ENCODE measurements around the gene RTF2.
"Not testable (repeated sequence)": the region's sequence is repeated elsewhere in the genome, so short reads cannot be mapped to it uniquely, and the experiment has no call there.

RTF2 gene

DNA sequence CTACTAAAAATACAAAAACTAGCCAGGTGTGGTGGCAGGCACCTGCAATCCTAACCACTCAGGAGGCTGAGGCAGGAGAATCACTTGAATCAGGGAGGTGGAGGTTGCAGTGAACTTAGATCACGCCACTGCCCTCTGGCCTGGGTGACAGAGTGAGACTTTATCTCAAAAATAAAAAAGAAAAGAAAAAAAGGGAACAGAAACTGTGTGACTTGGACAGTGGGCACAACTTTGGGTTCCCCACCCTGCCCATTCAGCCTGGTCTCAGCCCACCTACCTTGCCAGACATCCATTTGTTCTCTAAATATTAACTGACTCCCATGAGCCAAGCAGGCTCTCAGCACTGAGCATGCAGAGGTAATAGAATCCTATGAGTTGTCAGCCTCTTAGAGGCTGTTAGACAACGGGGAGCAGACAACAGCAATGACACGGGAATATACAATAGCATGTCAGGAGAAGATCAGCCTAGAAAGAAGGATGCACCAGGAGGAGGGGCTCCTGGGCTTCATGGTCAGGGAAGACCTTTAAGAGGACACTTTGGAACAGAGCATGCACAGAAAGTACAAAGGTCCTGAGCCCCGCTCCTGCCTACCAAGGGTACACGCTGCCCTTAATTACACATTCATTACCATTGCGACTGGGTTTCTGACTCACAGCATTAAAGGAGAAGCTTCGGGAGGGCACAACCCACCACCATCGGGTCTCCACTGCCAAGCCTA is 84.6 kb downstream of the RTF2 start:
- no peak for DNase-seq (ENCODE audit: low read depth)

DNA sequence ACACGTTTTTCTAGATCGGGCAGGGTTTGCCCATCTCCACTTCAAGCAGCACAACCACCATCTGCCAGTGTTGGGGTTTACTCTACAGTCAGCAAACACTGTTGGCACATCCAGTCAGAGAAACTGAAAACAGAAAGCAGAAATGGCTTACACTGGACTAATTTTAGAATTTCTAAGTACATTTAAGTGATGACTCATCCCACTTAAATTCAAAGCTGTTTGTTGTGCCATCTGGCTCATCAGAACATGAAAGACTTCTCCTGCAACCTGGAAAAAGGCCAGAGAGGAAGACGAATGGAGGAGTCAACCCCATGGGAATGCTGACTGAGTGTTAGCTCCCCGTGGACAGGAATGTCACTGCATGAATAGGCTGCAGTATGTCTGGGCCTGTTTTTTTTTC is 86.4 kb downstream of the RTF2 start:
- DNase-seq (ENCODE audit: low read depth), result peak; percentile 68

DNA sequence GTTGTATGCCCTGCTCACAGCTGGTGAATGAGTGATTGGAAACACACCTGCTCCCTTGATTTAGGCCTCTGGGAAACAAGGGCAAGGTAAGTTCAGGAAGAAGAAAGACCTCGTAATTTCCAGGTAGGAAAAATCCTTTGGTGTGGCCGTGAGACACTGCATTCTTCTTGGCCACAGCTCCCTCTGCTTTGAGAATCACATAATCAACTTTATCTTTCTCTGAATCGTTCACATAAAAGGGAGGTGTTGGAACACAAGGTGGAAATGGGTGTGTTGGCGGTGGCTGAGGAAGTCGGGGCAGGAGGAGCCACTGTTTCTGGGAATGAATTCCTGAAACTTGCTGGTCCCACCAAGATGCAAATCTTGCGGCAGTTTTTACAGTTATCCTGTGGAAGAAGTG is 90.5 kb downstream of the RTF2 start:
- DNase-seq (ENCODE audit: low read depth), result no peak

DNA sequence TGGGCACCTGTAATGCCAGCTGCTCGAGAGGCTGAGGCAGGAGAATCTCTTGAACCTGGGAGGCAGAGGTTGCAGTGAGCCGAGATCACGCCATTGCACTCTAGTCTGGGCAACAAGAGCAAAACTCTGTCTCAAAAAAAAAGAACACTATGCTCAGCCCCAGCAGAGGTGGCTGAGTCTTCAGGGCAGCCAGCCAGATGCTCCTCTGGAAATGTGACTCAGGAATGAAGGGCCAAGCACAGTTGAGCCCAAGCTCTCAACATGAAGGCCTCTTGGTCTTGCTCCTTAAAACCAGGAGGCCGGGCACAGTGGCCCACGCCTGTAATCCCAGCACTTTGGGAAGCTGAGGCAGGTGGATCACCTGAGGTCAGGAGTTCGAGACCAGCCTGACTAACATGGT is 96.1 kb downstream of the RTF2 start:
- DNase-seq (ENCODE audit: low read depth), result not testable (repeated sequence)

DNA sequence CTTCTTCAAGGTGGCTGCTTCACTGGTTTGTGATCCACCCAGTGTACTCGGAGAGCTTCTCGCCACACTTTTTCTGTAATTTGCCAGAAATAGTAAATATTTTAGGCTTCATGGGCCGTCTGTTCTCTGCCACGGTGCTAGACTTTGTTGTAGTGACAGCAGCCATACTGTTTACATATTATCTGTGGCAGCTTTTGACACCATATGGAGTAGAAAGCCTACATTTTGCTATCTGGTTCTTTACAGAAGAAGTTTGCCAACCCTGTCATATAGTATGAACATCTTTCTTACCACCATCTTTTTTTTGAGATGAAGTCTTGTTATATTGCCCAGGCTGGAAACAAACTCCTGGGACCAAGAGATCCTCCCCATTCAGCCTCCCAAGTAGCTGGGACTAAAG is 97.1 kb downstream of the RTF2 start:
- DNase-seq (ENCODE audit: low read depth), result no peak

DNA sequence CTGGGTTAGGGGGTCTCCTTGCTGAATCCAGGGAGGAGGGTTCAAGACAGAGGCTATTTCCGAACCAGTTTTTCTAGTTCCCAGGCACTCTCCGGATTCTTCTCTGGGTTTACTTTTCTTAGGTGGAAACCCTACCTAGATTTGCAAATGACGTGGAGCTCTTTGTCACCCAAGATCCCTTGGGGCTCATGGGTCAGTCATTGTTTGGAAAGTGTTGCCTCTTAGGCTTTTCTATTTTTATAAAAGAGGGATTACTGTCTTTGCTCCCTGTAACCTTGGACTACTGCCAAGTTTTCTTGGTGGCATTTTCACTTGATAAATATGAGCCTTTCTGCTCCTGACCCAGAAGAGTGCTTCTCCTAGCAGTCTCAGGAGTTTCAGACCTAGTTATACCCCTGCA is 98.2 kb downstream of the RTF2 start:
- no peak for DNase-seq (ENCODE audit: low read depth)

All from stromal cell of bone marrow (primary cell).